IMR-90 (cell line): Measurements from ENCODE around the gene DNM3. TPM values are rescaled to one million over a fixed set of nuclear protein-coding genes. Genes with fewer than 3 reads are reported as not detected.

Source experiments
- ATAC-seq: fragments of 200-7000 bp; cut with Tn5 transposase; 2 replicates; pipeline ENCODE4 v1.9.1; 2020; ENCODE audit warnings: low read depth, mild to moderate bottlenecking, moderate library complexity
- BruUV-seq: library from RNA; stranded (reverse); fragments of 400-500 nt; replicated peaks from 2 replicates; lab custom pipeline; 2021; lab: Mats Ljungman, UMichigan
- CTCF ChIA-PET: fragments of 300-600 bp; formaldehyde crosslinking; extraction: SDS; loops from one replicate; lab custom pipeline; 2021; ENCODE audit warnings: antibody characterized with exemption; lab: Yijun Ruan, JAX
- POLR2A ChIA-PET: fragments of 300-600 bp; sonication (Branson Sonifier 250); formaldehyde crosslinking; loops from one replicate; lab custom pipeline; 2022; ENCODE audit warnings: antibody characterized with exemption; ENCODE audit not compliant: unreplicated experiment; lab: Charles Lee
- DNase-seq: peaks from one replicate; pipeline ENCODE4 v3.0.0; 2013
- H2AFZ ChIP-seq: replicated peaks from 2 replicates; pipeline ENCODE3; 2013; ENCODE audit warnings: low read length, mild to moderate bottlenecking; ENCODE audit not compliant: poor library complexity
- H2AK5ac ChIP-seq: 2 replicates; pipeline ENCODE4 v1.6.1; 2013; ENCODE audit warnings: low read depth, low read length, inconsistent platforms
- H2AK9ac ChIP-seq: replicated peaks from 2 replicates; pipeline ENCODE3; 2013; ENCODE audit warnings: mild to moderate bottlenecking, low read depth, low read length, moderate library complexity; ENCODE audit not compliant: poor library complexity
- H2BK120ac ChIP-seq: 2 replicates; pipeline ENCODE4 v1.6.1; 2013; ENCODE audit warnings: low read depth, low read length, inconsistent platforms
- H2BK15ac ChIP-seq: 3 replicates; pipeline ENCODE4 v1.6.1; 2013; ENCODE audit warnings: low read depth, low read length, inconsistent platforms
- H2BK20ac ChIP-seq: 2 replicates; pipeline ENCODE4 v1.6.1; 2013; ENCODE audit warnings: low read depth, mild to moderate bottlenecking, inconsistent platforms, low read length, moderate library complexity
- H2BK5ac ChIP-seq: 2 replicates; pipeline ENCODE4 v1.6.1; 2013; ENCODE audit warnings: mild to moderate bottlenecking, low read depth, low read length, inconsistent platforms; ENCODE audit not compliant: poor library complexity, severe bottlenecking
- H3K14ac ChIP-seq: replicated peaks from 2 replicates; pipeline ENCODE4 v1.6.1; 2013; ENCODE audit warnings: low read depth, low read length, inconsistent platforms
- H3K18ac ChIP-seq: 2 replicates; pipeline ENCODE4 v1.6.1; 2013; ENCODE audit warnings: low read depth, low read length, control low read depth
- H3K23ac ChIP-seq: 2 replicates; pipeline ENCODE4 v1.6.1; 2013; ENCODE audit warnings: low read depth, low read length, inconsistent platforms
- H3K27ac ChIP-seq: 2 replicates; pipeline ENCODE4 v1.5.1; 2013; ENCODE audit warnings: mild to moderate bottlenecking, control low read depth, low read length; ENCODE audit not compliant: insufficient read depth
- H3K27me3 ChIP-seq: 2 replicates; pipeline ENCODE4 v1.6.1; 2013; ENCODE audit warnings: low read length; ENCODE audit not compliant: control insufficient read depth, insufficient read depth
- H3K36me3 ChIP-seq: 2 replicates; pipeline ENCODE4 v1.6.1; 2013; ENCODE audit warnings: low read length, mixed read lengths; ENCODE audit not compliant: control insufficient read depth, insufficient read depth
- H3K4ac ChIP-seq: 2 replicates; pipeline ENCODE4 v1.6.1; 2013; ENCODE audit warnings: low read depth, low read length, inconsistent platforms
- H3K4me1 ChIP-seq: 2 replicates; pipeline ENCODE4 v1.6.1; 2013; ENCODE audit warnings: low read length, mixed read lengths; ENCODE audit not compliant: control insufficient read depth, insufficient read depth
- H3K4me2 ChIP-seq: 2 replicates; pipeline ENCODE4 v1.6.1; 2013; ENCODE audit warnings: low read depth, mild to moderate bottlenecking, control low read depth, low read length, moderate library complexity
- H3K4me3 ChIP-seq: 2 replicates; pipeline ENCODE4 v1.5.1; 2013; ENCODE audit warnings: low read depth, mild to moderate bottlenecking, control low read depth, low read length, moderate library complexity; ENCODE audit not compliant: insufficient read depth
- H3K56ac ChIP-seq: 2 replicates; pipeline ENCODE4 v1.6.1; 2013; ENCODE audit warnings: low read length, inconsistent platforms; ENCODE audit not compliant: insufficient read depth; ENCODE audit errors: extremely low read depth
- H3K79me1 ChIP-seq, 2 experiments: 2 replicates each; pipeline ENCODE4 v1.6.1; 2013; ENCODE audit warnings: low read length in 2 of 2, inconsistent platforms in 1 of 2, low read depth in 1 of 2
- H3K9ac ChIP-seq: 2 replicates; pipeline ENCODE4 v1.6.1; 2013; ENCODE audit warnings: low read depth, low read length, control low read depth
- H3K9me1 ChIP-seq: 2 replicates; pipeline ENCODE4 v1.6.1; 2013; ENCODE audit warnings: low read length, inconsistent platforms; ENCODE audit not compliant: insufficient read depth
- H3K9me3 ChIP-seq: 2 replicates; pipeline ENCODE4 v1.6.1; 2013; ENCODE audit warnings: low read length; ENCODE audit not compliant: control insufficient read depth, insufficient read depth
- H4K20me1 ChIP-seq: 2 replicates; pipeline ENCODE4 v1.6.1; 2013; ENCODE audit warnings: low read length, inconsistent platforms; ENCODE audit not compliant: insufficient read depth
- H4K5ac ChIP-seq: 2 replicates; pipeline ENCODE4 v1.6.1; 2013; ENCODE audit warnings: mild to moderate bottlenecking, low read depth, low read length, control low read depth
- H4K8ac ChIP-seq, 2 experiments: 2 replicates each; pipeline ENCODE4 v1.6.1; 2013; ENCODE audit warnings: low read depth in 2 of 2, low read length in 2 of 2, control low read depth in 1 of 2, inconsistent platforms in 1 of 2
- H4K91ac ChIP-seq: 2 replicates; pipeline ENCODE4 v1.6.1; 2013; ENCODE audit warnings: low read depth, low read length, inconsistent platforms; ENCODE audit not compliant: insufficient read depth
- BHLHE40 ChIP-seq: fragments of 150-350 bp; IDR thresholded peaks from 2 replicates; pipeline ENCODE4 v1.6.1; 2016; ENCODE audit warnings: mild to moderate bottlenecking, low read depth, low read length
- CEBPB ChIP-seq: IDR thresholded peaks from 2 replicates; pipeline ENCODE4 v1.6.1; 2012; ENCODE audit warnings: low read depth, low read length, improper control_type of control experiment
- CHD1 ChIP-seq: IDR thresholded peaks from 2 replicates; pipeline ENCODE4 v1.6.1; 2012; ENCODE audit warnings: low read depth, low read length, improper control_type of control experiment
- CTCF ChIP-seq: conservative IDR thresholded peaks from 2 replicates; pipeline ENCODE4 v1.5.1; 2012; ENCODE audit warnings: mild to moderate bottlenecking, low read depth, low read length, improper control_type of control experiment
- ELK1 ChIP-seq: fragments of 150-350 bp; IDR thresholded peaks from 2 replicates; pipeline ENCODE4 v1.6.1; 2016; ENCODE audit warnings: low read depth, mild to moderate bottlenecking, low read length, moderate library complexity, borderline replicate concordance
- MAFK ChIP-seq: IDR thresholded peaks from 2 replicates; pipeline ENCODE4 v1.6.1; 2012; ENCODE audit warnings: low read depth, low read length, improper control_type of control experiment
- MAZ ChIP-seq: IDR thresholded peaks from 2 replicates; pipeline ENCODE4 v1.6.1; 2012; ENCODE audit warnings: low read depth, mild to moderate bottlenecking, low read length, improper control_type of control experiment, moderate library complexity, borderline replicate concordance
- MXI1 ChIP-seq: IDR thresholded peaks from 2 replicates; pipeline ENCODE4 v1.6.1; 2012; ENCODE audit warnings: low read depth, mild to moderate bottlenecking, low read length, moderate library complexity, borderline replicate concordance
- NFE2L2 ChIP-seq: fragments of 150-350 bp; IDR thresholded peaks from 2 replicates; pipeline ENCODE4 v1.6.1; 2016; ENCODE audit warnings: low read depth, mild to moderate bottlenecking, low read length
- POLR2A ChIP-seq: IDR thresholded peaks from 2 replicates; pipeline ENCODE4 v1.6.1; 2012; ENCODE audit warnings: mild to moderate bottlenecking, low read depth, low read length
- RAD21 ChIP-seq: IDR thresholded peaks from 2 replicates; pipeline ENCODE4 v1.6.1; 2012; ENCODE audit warnings: low read length, improper control_type of control experiment
- RCOR1 ChIP-seq: IDR thresholded peaks from 2 replicates; pipeline ENCODE4 v1.6.1; 2012; ENCODE audit warnings: mild to moderate bottlenecking, low read length, improper control_type of control experiment; ENCODE audit not compliant: insufficient replicate concordance
- RFX5 ChIP-seq: IDR thresholded peaks from 2 replicates; pipeline ENCODE4 v1.8.0; 2012; ENCODE audit warnings: low read depth, mild to moderate bottlenecking, low read length, moderate library complexity
- SMC3 ChIP-seq: fragments of 150-350 bp; IDR thresholded peaks from 2 replicates; pipeline ENCODE4 v1.6.1; 2016; ENCODE audit warnings: low read depth, mild to moderate bottlenecking, antibody characterized with exemption, low read length, moderate library complexity
- USF2 ChIP-seq: fragments of 150-350 bp; IDR thresholded peaks from 2 replicates; pipeline ENCODE4 v1.6.1; 2017; ENCODE audit warnings: mild to moderate bottlenecking, antibody characterized with exemption, low read length, low read depth
- WGBS, 2 experiments: methylation state at CpG; one replicate each; pipeline versions ENCODE4 v1.1.5 to v1.1.7; 2013; ENCODE audit warnings: missing lambda C conversion rate in 2 of 2; ENCODE audit not compliant: insufficient read length in 1 of 2; ENCODE audit errors: extremely low coverage in 2 of 2; 5-methylcytosine and 5-hydroxymethylcytosine counted together
- dilution Hi-C: fragments of 300-500 bp; cut with HindIII; formaldehyde crosslinking; loops from one replicate; pipeline ENCODE4 v1.14.3; 2018; ENCODE audit warnings: low sequenced_read_pairs; ENCODE audit not compliant: unreplicated experiment
- in situ Hi-C: fragments of 300-500 bp; cut with MboI; formaldehyde crosslinking; loops from 3 replicates; pipeline ENCODE4 v1.14.3; 2019; ENCODE audit warnings: low sequenced_read_pairs, inconsistent platforms, mixed read lengths
- intact Hi-C: fragments of 100-400 bp; cut with micrococcal nuclease; formaldehyde crosslinking; loops from 2 replicates; pipeline ENCODE4 v1.10.0; 2022
- polyA plus RNA-seq, 3 experiments: library from polyadenylated mRNA; depleted of rRNA; stranded (reverse); fragments of >200 nt; gene quantifications; 2 replicates each; pipeline ENCODE4 v1.2.3, GENCODE V29; 2012; ENCODE audit warnings: low replicate concordance in 1 of 3
- total RNA-seq: library from RNA; depleted of rRNA; stranded (reverse); fragments of >200 nt; gene quantifications from 2 replicates; pipeline ENCODE4 v1.2.3, GENCODE V29; 2012

Gene DNM3
- total and polyA plus RNA-seq, 2 of the 4 experiments (the other 2 are of a cell fraction): 0.36 TPM

- no peak overlapping the region for H4K8ac ChIP-seq
- no peak overlapping the region for H2AK5ac ChIP-seq
- intact Hi-C loops: loop anchor here (5.0 kb wide), 2 partner anchors 123 to 138 kb away; no protein-coding TSS in a partner anchor
- no peak overlapping the region for H2BK15ac ChIP-seq
- H3K79me1 ChIP-seq: no peaks in the 10 kb centered on the region
- H3K36me3 ChIP-seq: no peaks in the 10 kb centered on the region
- H3K56ac ChIP-seq: no peak overlapping the region
- CTCF ChIA-PET: interaction anchor here (1.5 kb wide), 1 partner anchor 37 kb away, joined by 3 read pairs; no protein-coding TSS in a partner anchor
- no peaks in the 10 kb centered on the region for H3K9me1 ChIP-seq
- no peak overlapping the region for H4K5ac ChIP-seq
- H3K9ac ChIP-seq: no peak overlapping the region
- TF ChIP-seq POLR2A: no peak
- TF ChIP-seq MXI1: no peak
- TF ChIP-seq BHLHE40: no peak
- TF ChIP-seq NFE2L2: no peak
- no peak for TF ChIP-seq USF2
- no peak for TF ChIP-seq RFX5
- TF ChIP-seq SMC3: no peak
- no peak for TF ChIP-seq CHD1
- TF ChIP-seq CTCF: no peak
- no peak for TF ChIP-seq ELK1
- TF ChIP-seq CEBPB: no peak
- TF ChIP-seq MAFK: no peak
- no peak for TF ChIP-seq MAZ
- TF ChIP-seq RAD21: no peak
- no peak for TF ChIP-seq RCOR1
- no peak overlapping the region for H3K27ac ChIP-seq
- DNase-seq (no peak), ATAC-seq (no peak)
- H3K4me2 ChIP-seq: no peak overlapping the region
- no peak overlapping the region for H2AK9ac ChIP-seq
- no peak overlapping the region for H3K23ac ChIP-seq
- POLR2A ChIA-PET: no interaction called here
- H3K4ac ChIP-seq: no peak overlapping the region
- H2BK5ac ChIP-seq: no peak overlapping the region
- BruUV-seq: no TSS peak
- H2AFZ ChIP-seq: no peak overlapping the region
- H2BK120ac ChIP-seq: no peak overlapping the region
- peaks cover 4% of the 10 kb centered on the region for H3K4me1 ChIP-seq
- no peak overlapping the region for H3K14ac ChIP-seq
- in situ Hi-C loops: loop anchor here (10.0 kb wide), 1 partner anchor 251 kb away; no protein-coding TSS in a partner anchor
- WGBS, 2 experiments: no CpG with 5 or more reads among the region's 3 CpGs
- no peak overlapping the region for H4K91ac ChIP-seq
- no peak overlapping the region for H3K4me3 ChIP-seq
- dilution Hi-C loops: no loop called here
- no peak overlapping the region for H3K18ac ChIP-seq
- H4K20me1 ChIP-seq: no peaks in the 10 kb centered on the region
- H3K9me3 ChIP-seq: no peaks in the 10 kb centered on the region
- H2BK20ac ChIP-seq: no peak overlapping the region
- no peaks in the 10 kb centered on the region for H3K27me3 ChIP-seq
Observed at GRCh38 chr1:172395576-172395975, 554.3 kb downstream of the DNM3 start.
